GM21423 (cell line): ENCODE results near the gene RPA1.

Experiments
- ATAC-seq: cut with Tn5 transposase; IDR thresholded peaks from one replicate; pipeline ENCODE4 v1.9.1; 2021; ENCODE audit warnings: mild to moderate bottlenecking, moderate library complexity; ENCODE audit not compliant: unreplicated experiment

RPA1 gene

GRCh38 chr17:1939981-1940809 is 110.4 kb downstream of the RPA1 start:
- no peak for ATAC-seq

GRCh38 chr17:1940810-1941185 is 111.0 kb downstream of the RPA1 start:
- ATAC-seq: no peak

GRCh38 chr17:1941272-1942065 is 111.7 kb downstream of the RPA1 start:
- no peak for ATAC-seq

- ATAC-seq: no peak
Measured at GRCh38 chr17:1942066-1942365, 112.2 kb downstream of the RPA1 start.

- ATAC-seq: no peak
Measured at GRCh38 chr17:1942666-1943435, 113.0 kb downstream of the RPA1 start.

GRCh38 chr17:1943436-1943831 is 113.6 kb downstream of the RPA1 start:
- no peak for ATAC-seq

GRCh38 chr17:1945621-1946020 is 115.8 kb downstream of the RPA1 start:
- no peak for ATAC-seq

- ATAC-seq: no peak
Measured at GRCh38 chr17:1946021-1946932, 116.5 kb downstream of the RPA1 start.

GRCh38 chr17:1947229-1947742 is 117.5 kb downstream of the RPA1 start:
- ATAC-seq: no peak

GRCh38 chr17:1947743-1948516 is 118.1 kb downstream of the RPA1 start:
- ATAC-seq: no peak

- ATAC-seq: no peak
Measured at GRCh38 chr17:1948517-1948825, 118.7 kb downstream of the RPA1 start.
